Amniotic epithelial cell (primary cell): ENCODE measurements around the gene BGN.

Source experiments
- DNase-seq: peaks from one replicate; pipeline ENCODE4 v3.0.0-alpha.2; 2010; ENCODE audit warnings: low read depth

The BGN gene

GRCh38 chrX:153504445-153505016 is 9.8 kb downstream of the BGN start:
- DNase-seq: no peak

GRCh38 chrX:153505361-153505760 is 10.6 kb downstream of the BGN start:
- DNase-seq: no peak

GRCh38 chrX:153507484-153508178 is 12.9 kb downstream of the BGN start:
- DNase-seq: peak; percentile 39

- no peak for DNase-seq
Measured at GRCh38 chrX:153509592-153509991, 14.8 kb downstream of the BGN start.

- no peak for DNase-seq
Measured at GRCh38 chrX:153510383-153510782, 15.6 kb downstream of the BGN start.

- no peak for DNase-seq
Measured at GRCh38 chrX:153511784-153512500, 17.2 kb downstream of the BGN start.

- no peak for DNase-seq
Measured at GRCh38 chrX:153512501-153512893, 17.7 kb downstream of the BGN start.

- no peak for DNase-seq
Measured at GRCh38 chrX:153513265-153513664, 18.5 kb downstream of the BGN start.

GRCh38 chrX:153514259-153514658 is 19.5 kb downstream of the BGN start:
- no peak for DNase-seq

GRCh38 chrX:153515435-153515834 is 20.7 kb downstream of the BGN start:
- DNase-seq: no peak

- DNase-seq: no peak
Measured at GRCh38 chrX:153516073-153516472, 21.3 kb downstream of the BGN start.

- DNase-seq: no peak
Measured at GRCh38 chrX:153517423-153517822, 22.6 kb downstream of the BGN start, which contains the start of gene ATP2B3. Gene ATP2B3 (plus strand): TSS chrX:153517642. CDS start chrX:153536248, 18,606 bp downstream.

GRCh38 chrX:153517946-153518834 is 23.4 kb downstream of the BGN start:
- no peak for DNase-seq

- DNase-seq: peak; percentile 51
Measured at GRCh38 chrX:153519569-153520286, 24.9 kb downstream of the BGN start.

GRCh38 chrX:153520287-153520917 is 25.6 kb downstream of the BGN start:
- DNase-seq: peak; percentile 5

GRCh38 chrX:153521034-153521433 is 26.3 kb downstream of the BGN start:
- DNase-seq: peak; percentile 12

- no peak for DNase-seq
Measured at GRCh38 chrX:153522259-153522658, 27.5 kb downstream of the BGN start.

- DNase-seq: no peak
Measured at GRCh38 chrX:153523269-153523668, 28.5 kb downstream of the BGN start.

GRCh38 chrX:153524234-153524633 is 29.5 kb downstream of the BGN start:
- DNase-seq: no peak

- DNase-seq: no peak
Measured at GRCh38 chrX:153525451-153525850, 30.7 kb downstream of the BGN start.

- no peak for DNase-seq
Measured at GRCh38 chrX:153526042-153526441, 31.3 kb downstream of the BGN start.
